MM.1S (cell line): ENCODE results near the gene KCNJ5.

ENCODE experiments used
- DNase-seq: peaks from one replicate; pipeline ENCODE4 v3.0.0-alpha.2; 2015
- H2AFZ ChIP-seq: fragments of 300-600 bp; sonication (generic); 2 replicates; pipeline ENCODE4 v1.6.0; 2016; ENCODE audit warnings: antibody characterized with exemption, low read length
- H3F3A ChIP-seq: fragments of 300-600 bp; sonication (generic); 2 replicates; pipeline ENCODE4 v1.6.1; 2016; ENCODE audit warnings: mild to moderate bottlenecking, antibody characterized with exemption, low read length, moderate library complexity, mixed read lengths; ENCODE audit not compliant: insufficient read depth
- H3K27ac ChIP-seq: fragments of 300-600 bp; sonication (generic); 2 replicates; pipeline ENCODE4 v1.5.1; 2016; ENCODE audit warnings: mild to moderate bottlenecking, low read length
- H3K27me3 ChIP-seq: fragments of 300-600 bp; sonication (generic); replicated peaks from 2 replicates; pipeline ENCODE4 v1.6.0; 2016; ENCODE audit warnings: low read length; ENCODE audit not compliant: insufficient read depth
- H3K36me3 ChIP-seq: fragments of 300-600 bp; sonication (generic); replicated peaks from 2 replicates; pipeline ENCODE4 v1.6.1; 2016; ENCODE audit warnings: mild to moderate bottlenecking, low read length, mixed read lengths; ENCODE audit not compliant: insufficient read depth
- H3K4me1 ChIP-seq: fragments of 300-600 bp; sonication (generic); 2 replicates; pipeline ENCODE4 v1.6.1; 2016; ENCODE audit warnings: low read length, mixed read lengths
- H3K4me2 ChIP-seq: fragments of 300-600 bp; sonication (generic); 2 replicates; pipeline ENCODE4 v1.6.0; 2016; ENCODE audit warnings: low read depth, low read length
- H3K4me3 ChIP-seq: fragments of 300-600 bp; sonication (generic); 2 replicates; pipeline ENCODE4 v1.5.1; 2016; ENCODE audit warnings: low read length, mixed read lengths
- H3K79me2 ChIP-seq: fragments of 300-600 bp; sonication (generic); 2 replicates; pipeline ENCODE4 v1.6.1; 2016; ENCODE audit warnings: mixed run types, low read length, mixed read lengths
- H3K9ac ChIP-seq: fragments of 300-600 bp; sonication (generic); 2 replicates; pipeline ENCODE4 v1.6.1; 2016; ENCODE audit warnings: low read length, mixed read lengths
- H3K9me2 ChIP-seq: fragments of 300-600 bp; sonication (generic); replicated peaks from 2 replicates; pipeline ENCODE4 v1.6.1; 2016; ENCODE audit warnings: mild to moderate bottlenecking, low read length, mixed read lengths; ENCODE audit not compliant: insufficient read depth
- H3K9me3 ChIP-seq: fragments of 300-600 bp; sonication (generic); replicated peaks from 2 replicates; pipeline ENCODE4 v1.6.1; 2016; ENCODE audit warnings: mild to moderate bottlenecking, low read length, mixed read lengths; ENCODE audit not compliant: insufficient read depth
- H4K20me1 ChIP-seq: fragments of 300-600 bp; sonication (generic); 2 replicates; pipeline ENCODE4 v1.6.1; 2016; ENCODE audit warnings: mild to moderate bottlenecking, low read length, moderate library complexity, mixed read lengths; ENCODE audit not compliant: insufficient read depth
- EZH2 ChIP-seq: fragments of 300-600 bp; sonication (generic); optimal IDR thresholded peaks from 2 replicates; pipeline ENCODE3; 2017; ENCODE audit warnings: low read depth, mild to moderate bottlenecking, antibody characterized with exemption, low read length, mixed read lengths
- EZH2phosphoT487 ChIP-seq: fragments of 300-600 bp; sonication (generic); IDR thresholded peaks from 2 replicates; pipeline ENCODE4 v1.6.1; 2018; ENCODE audit warnings: antibody characterized with exemption, low read length
- TF ChIP-seq, protein P1 (sequence below): fragments of 300-600 bp; sonication (generic); IDR thresholded peaks from 2 replicates; pipeline ENCODE4 v1.5.1; 2016; ENCODE audit warnings: antibody characterized with exemption, low read length, mixed read lengths

KCNJ5 gene

DNA sequence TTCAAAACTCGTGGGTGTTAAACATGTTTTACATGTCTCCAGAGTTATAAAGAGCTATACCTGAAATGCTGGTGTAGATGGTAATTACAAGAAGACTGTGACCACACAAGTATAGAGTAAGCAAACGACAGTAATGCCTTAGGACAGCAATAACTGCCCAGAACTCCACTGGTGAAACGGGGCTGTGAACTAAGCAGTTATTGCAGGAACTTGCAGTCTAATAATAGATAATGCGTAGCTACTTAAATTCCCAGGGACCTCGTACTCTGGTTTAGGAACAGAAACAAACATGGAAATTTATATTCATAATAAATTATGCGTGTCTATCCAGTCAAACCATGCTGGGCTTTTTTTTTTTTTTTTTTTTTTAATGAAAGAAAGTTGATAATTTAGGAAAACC lies 76.4 kb downstream of the KCNJ5 start:
- no peak overlapping the region for H3K9ac ChIP-seq
- H3K36me3 ChIP-seq, result no peaks in the 10 kb centered on the region
- H4K20me1 ChIP-seq, result no peaks in the 10 kb centered on the region
- H3K79me2 ChIP-seq, result no peaks in the 10 kb centered on the region
- peaks cover 25% of the 10 kb centered on the region for H3K4me1 ChIP-seq
- no peak overlapping the region for H3K27ac ChIP-seq
- no peak for DNase-seq
- no peak overlapping the region for H3K4me2 ChIP-seq
- peaks cover 9% of the 10 kb centered on the region; the same call in 1 of the 2 replicates for H3F3A ChIP-seq
- TF ChIP-seq, protein P1, sequence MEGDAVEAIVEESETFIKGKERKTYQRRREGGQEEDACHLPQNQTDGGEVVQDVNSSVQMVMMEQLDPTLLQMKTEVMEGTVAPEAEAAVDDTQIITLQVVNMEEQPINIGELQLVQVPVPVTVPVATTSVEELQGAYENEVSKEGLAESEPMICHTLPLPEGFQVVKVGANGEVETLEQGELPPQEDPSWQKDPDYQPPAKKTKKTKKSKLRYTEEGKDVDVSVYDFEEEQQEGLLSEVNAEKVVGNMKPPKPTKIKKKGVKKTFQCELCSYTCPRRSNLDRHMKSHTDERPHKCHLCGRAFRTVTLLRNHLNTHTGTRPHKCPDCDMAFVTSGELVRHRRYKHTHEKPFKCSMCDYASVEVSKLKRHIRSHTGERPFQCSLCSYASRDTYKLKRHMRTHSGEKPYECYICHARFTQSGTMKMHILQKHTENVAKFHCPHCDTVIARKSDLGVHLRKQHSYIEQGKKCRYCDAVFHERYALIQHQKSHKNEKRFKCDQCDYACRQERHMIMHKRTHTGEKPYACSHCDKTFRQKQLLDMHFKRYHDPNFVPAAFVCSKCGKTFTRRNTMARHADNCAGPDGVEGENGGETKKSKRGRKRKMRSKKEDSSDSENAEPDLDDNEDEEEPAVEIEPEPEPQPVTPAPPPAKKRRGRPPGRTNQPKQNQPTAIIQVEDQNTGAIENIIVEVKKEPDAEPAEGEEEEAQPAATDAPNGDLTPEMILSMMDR, result no peak
- TF ChIP-seq EZH2 (no peak), EZH2phosphoT487 (no peak)
- no peak overlapping the region for H3K4me3 ChIP-seq
- no peaks in the 10 kb centered on the region for H3K27me3 ChIP-seq
- H3K9me2 ChIP-seq, result no peaks in the 10 kb centered on the region
- no peak overlapping the region for H2AFZ ChIP-seq
- no peaks in the 10 kb centered on the region for H3K9me3 ChIP-seq

DNA sequence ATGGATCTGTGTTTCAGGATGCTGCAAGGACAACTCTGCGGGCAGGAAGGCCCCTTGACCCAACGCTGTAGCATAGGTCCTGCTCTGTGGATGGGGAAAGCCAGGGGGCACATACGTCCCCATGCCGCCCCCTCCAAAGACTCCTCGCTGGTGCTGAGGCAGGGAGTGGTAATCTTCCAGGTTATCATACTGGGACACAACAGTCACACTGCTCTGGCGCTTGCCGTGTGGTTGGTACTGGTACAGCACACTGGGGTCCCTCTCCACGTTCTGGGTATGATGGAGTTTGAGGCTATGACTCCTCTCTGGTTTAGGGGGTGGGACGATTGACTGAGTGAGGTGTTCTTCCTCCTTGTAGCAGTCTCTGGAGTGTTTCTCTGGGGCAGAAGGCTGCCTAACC lies 77.8 kb downstream of the KCNJ5 start:
- Histone ChIP-seq H3K9me3 (no peaks in the 10 kb centered on the region), H3K4me2 (no peak overlapping the region), H3K4me1 (peaks cover 12% of the 10 kb centered on the region), H3K27me3 (no peaks in the 10 kb centered on the region), H3K36me3 (no peaks in the 10 kb centered on the region), H3K4me3 (no peak overlapping the region), H3K9me2 (no peaks in the 10 kb centered on the region), H2AFZ (no peak overlapping the region), H3F3A (no peaks in the 10 kb centered on the region), H3K27ac (no peak overlapping the region), H3K79me2 (no peaks in the 10 kb centered on the region), H3K9ac (no peak overlapping the region), H4K20me1 (no peaks in the 10 kb centered on the region)
- no peak for DNase-seq
- TF ChIP-seq EZH2 (no peak), EZH2phosphoT487 (no peak)
- TF ChIP-seq, protein P1, result no peak
